Measurements from ENCODE around the gene ZMYND8.

Gene ZMYND8

DNA sequence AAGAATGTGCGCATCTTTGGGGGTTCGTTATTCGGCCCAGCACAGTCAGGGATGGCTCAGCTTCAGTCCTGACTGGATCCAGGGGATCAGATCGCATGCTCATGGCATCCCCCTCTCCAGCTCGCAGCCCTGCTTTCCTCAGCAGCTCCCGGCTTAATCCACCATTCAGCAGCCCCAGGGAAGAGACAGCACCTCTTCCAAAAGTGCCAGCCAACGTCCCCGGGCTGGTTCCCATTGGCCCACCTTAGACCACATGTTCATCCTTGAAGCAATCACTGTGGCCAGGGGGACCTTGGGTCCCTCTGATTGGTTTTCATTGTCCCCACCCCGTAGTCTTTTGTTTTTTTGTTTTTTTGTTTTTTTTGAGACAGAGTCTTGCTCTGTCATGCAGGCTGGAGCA, 188.7 kb downstream of the ZMYND8 start:
- no peak for DNase-seq

DNA sequence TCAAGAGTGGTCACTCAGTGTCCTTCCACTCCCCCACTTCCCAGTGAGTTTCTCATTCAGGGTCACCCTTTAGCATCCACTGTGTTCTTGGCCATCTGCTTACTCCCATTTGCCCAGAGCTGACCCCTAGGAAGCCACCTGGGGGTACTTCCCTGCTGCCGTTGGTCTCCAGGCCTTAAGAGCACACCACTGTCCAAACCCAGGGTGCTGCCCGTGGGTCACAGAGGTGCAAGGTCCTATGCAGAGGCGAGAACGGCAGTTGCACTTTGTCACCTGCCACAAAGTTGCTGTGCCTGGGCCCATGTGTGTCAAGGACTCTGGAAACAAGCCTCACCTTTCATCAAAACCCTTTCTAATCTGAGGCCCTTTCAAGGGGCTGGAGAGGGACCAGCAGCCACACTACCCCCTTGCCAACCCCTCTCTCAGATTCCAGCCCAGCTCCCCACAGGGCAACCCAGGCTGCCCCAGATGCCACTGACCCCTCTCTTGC, 191.1 kb downstream of the ZMYND8 start:
- DNase-seq: no peak

DNA sequence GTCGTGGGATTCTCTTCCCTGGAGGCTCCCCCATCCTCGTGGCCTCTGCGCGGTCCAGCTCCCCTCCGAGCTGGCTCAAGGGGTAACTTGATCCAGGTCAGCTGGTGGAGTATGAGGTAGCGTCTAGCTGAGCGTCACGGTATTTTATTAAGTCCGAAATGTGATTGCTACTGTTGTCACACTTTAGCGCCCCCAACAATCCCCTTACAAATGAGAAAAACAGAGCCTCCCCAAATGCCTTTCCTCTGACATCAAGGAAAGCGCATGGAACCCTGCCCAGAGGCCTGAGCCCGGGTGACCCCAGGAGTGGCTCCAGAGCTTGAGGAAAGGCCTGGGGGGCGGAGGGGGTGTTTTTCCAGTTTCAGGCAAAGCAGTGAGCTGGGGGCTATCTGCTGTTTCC, 192.4 kb downstream of the ZMYND8 start:
- DNase-seq: no peak

DNA sequence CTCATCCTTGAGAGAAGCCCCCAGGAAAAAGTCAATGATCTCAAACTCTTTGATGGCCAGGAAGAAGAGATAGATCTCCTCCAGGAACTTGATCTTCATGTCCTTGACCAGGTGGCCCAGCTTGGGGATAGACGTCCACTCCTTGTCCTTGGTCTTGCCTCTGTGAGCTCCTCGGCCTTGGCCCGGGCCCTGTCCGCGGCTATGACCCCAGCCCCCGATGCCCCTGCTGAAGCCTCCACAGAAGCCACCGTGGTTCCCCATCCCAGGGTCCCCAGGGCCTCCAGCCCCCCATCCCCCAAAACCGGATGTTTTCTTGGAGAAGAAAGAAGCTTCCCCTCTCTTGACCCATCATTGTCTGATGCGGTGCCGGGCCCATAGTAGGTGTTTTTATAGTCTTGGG, 195.1 kb downstream of the ZMYND8 start:
- no peak for DNase-seq

DNA sequence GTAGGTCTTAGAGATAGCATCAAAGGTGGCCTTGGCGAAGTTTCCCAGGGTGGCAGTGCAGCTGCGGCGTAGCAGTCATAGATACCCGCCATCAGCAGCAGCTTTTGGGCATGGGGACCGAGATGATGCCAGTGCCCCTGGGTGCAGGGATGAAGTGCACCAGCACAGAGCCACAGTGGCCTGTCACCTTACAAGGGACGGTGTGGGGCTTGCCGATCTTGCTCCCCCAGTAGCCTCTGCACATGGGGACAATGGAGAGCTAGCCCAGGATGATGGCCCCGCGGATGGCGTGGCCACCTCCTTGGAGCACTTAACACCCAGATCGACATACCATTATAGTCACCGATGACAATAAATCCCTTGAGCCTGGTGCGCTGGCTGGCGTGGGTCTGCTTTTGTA, 195.5 kb downstream of the ZMYND8 start:
- DNase-seq: no peak

DNA sequence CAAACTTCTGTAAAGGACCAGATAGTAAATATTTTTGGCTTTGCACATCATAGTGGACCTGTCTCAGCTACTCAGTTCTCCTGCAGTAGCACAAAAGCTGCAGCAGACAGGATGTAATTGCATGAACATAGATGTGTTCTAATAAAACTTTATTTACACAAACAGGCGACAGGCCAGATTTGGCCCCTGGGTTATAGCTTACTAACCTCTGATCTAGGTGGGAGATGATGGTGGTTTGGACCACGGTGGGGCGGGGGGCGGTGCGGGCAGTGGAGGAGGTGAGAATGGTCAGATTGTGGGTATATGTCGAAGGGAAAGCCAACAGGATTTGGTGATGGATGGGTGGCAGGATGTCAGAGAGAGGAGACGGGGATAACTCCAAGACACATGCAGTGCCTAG, 196.3 kb downstream of the ZMYND8 start:
- no peak for DNase-seq
